K562 (cell line): ENCODE results near the gene CCDC85C. TPM values are rescaled to one million over a fixed set of nuclear protein-coding genes. Genes with fewer than 3 reads are reported as not detected.

Source experiments
- ATAC-seq: fragments of 200-7000 bp; cut with Tn5 transposase; 3 replicates; pipeline ENCODE4 v1.9.1; 2020; ENCODE audit warnings: moderate library complexity
- BruUV-seq: library from RNA; stranded (reverse); fragments of 400-500 nt; replicated peaks from 2 replicates; lab custom pipeline; 2021; lab: Mats Ljungman, UMichigan
- CTCF ChIA-PET: fragments of 300-600 bp; formaldehyde crosslinking; extraction: SDS; loops from one replicate; lab custom pipeline; 2021; ENCODE audit warnings: low intra/inter-chr PET ratio; lab: Yijun Ruan, JAX
- POLR2A ChIA-PET: fragments of 300-600, 350-650 bp; sonication (Branson Sonifier 250); formaldehyde crosslinking; extraction: SDS; loops from one replicate; lab custom pipeline; 2021; ENCODE audit warnings: antibody characterized with exemption, inconsistent platforms; lab: Yijun Ruan, JAX
- DNase-seq, 4 experiments: peaks; one replicate each; pipeline versions ENCODE4 v3.0.0 to v3.0.0-alpha.2; 2011 to 2018; ENCODE audit warnings: low spot score in 3 of 4, mixed read lengths in 3 of 4; ENCODE audit errors: extremely low read depth in 1 of 4
- FAIRE-seq: peaks from 2 replicates; lab custom pipeline; 2011; peaks lifted over from hg19 to GRCh38; lab: Jason Lieb, UNC
- H2AFZ ChIP-seq: 2 replicates; pipeline ENCODE4 v1.6.0; 2011; ENCODE audit warnings: low read depth, low read length, control low read depth, inconsistent platforms
- H3K27ac ChIP-seq: fragments of 200-600 bp; 3 replicates; pipeline ENCODE4 v1.8.0; 2011; ENCODE audit warnings: low read depth, mild to moderate bottlenecking, control low read depth, inconsistent platforms, low read length, moderate library complexity, mixed read lengths; ENCODE audit errors: extremely low read depth
- H3K27me3 ChIP-seq, 2 experiments: fragments of 300-600 bp in 1 of 2; 2 replicates in 1 of 2; 3 replicates in 1 of 2; pipeline versions ENCODE4 v1.6.0 to v1.8.0; 2011; ENCODE audit warnings: inconsistent platforms in 2 of 2, low read length in 2 of 2, mild to moderate bottlenecking in 1 of 2, mixed read lengths in 1 of 2, moderate library complexity in 1 of 2; ENCODE audit not compliant: control insufficient read depth in 2 of 2, insufficient read depth in 2 of 2
- H3K36me3 ChIP-seq: fragments of 300-600 bp; 3 replicates; pipeline ENCODE4 v1.8.0; 2011; ENCODE audit warnings: mild to moderate bottlenecking, low read length, inconsistent platforms; ENCODE audit not compliant: control insufficient read depth, insufficient read depth
- H3K4me1 ChIP-seq, 2 experiments: fragments of 200-600 bp in 1 of 2; replicated peaks in 1 of 2; 2 replicates in 1 of 2; 3 replicates in 1 of 2; pipeline versions ENCODE4 v1.5.1 to v1.8.0; 2011; ENCODE audit warnings: inconsistent platforms in 2 of 2, low read length in 2 of 2, mild to moderate bottlenecking in 1 of 2, mixed read lengths in 1 of 2, moderate library complexity in 1 of 2; ENCODE audit not compliant: control insufficient read depth in 2 of 2, insufficient read depth in 2 of 2
- H3K4me2 ChIP-seq: 2 replicates; pipeline ENCODE4 v1.6.1; 2011; ENCODE audit warnings: low read length, control low read depth, inconsistent platforms, mixed read lengths; ENCODE audit not compliant: insufficient read depth
- H3K4me3 ChIP-seq: fragments of 200-600 bp; sonication (generic), shearing (Covaris generic); 2 replicates; pipeline ENCODE4 v1.5.1; 2016; ENCODE audit warnings: control low read depth, inconsistent platforms
- H3K79me2 ChIP-seq: fragments of 200-600 bp; 3 replicates; pipeline ENCODE4 v1.8.0; 2011; ENCODE audit warnings: low read length, inconsistent platforms; ENCODE audit not compliant: control insufficient read depth, insufficient read depth
- H3K9ac ChIP-seq, 2 experiments: 2 replicates each; pipeline versions ENCODE4 v1.6.0 to v1.6.1; 2011; ENCODE audit warnings: low read depth in 2 of 2, low read length in 2 of 2, control low read depth in 1 of 2, inconsistent platforms in 1 of 2, mild to moderate bottlenecking in 1 of 2, mixed read lengths in 1 of 2; ENCODE audit not compliant: insufficient read depth in 1 of 2
- H3K9me1 ChIP-seq: one replicate; pipeline ENCODE4 v1.6.0; 2011; ENCODE audit warnings: inconsistent platforms, mild to moderate bottlenecking, low read length, moderate library complexity; ENCODE audit not compliant: control insufficient read depth, insufficient read depth
- H3K9me3 ChIP-seq: replicated peaks from 2 replicates; pipeline ENCODE4 v1.5.1; 2011; ENCODE audit warnings: low read depth, low read length, inconsistent platforms; ENCODE audit not compliant: control insufficient read depth, insufficient read depth
- H4K20me1 ChIP-seq: replicated peaks from 2 replicates; pipeline ENCODE4 v1.6.1; 2011; ENCODE audit warnings: low read length, inconsistent platforms, mixed read lengths; ENCODE audit not compliant: control insufficient read depth, insufficient read depth
- ARID1B ChIP-seq: fragments of 450-650 bp; IDR thresholded peaks from 2 replicates; pipeline ENCODE4 v1.6.1; 2016; ENCODE audit warnings: antibody characterized with exemption, mild to moderate bottlenecking, inconsistent platforms
- ATF3 ChIP-seq, 2 experiments: fragments of 450-650 bp in 1 of 2; sonication (generic) in 1 of 2; formaldehyde crosslinking in 1 of 2; IDR thresholded peaks in 1 of 2; conservative IDR thresholded peaks in 1 of 2; 2 replicates each; pipeline versions ENCODE4 v1.6.1 to v1.8.1; 2016 to 2023; ENCODE audit warnings: mild to moderate bottlenecking in 2 of 2, moderate library complexity in 2 of 2, inconsistent platforms in 1 of 2, missing genetic modification reagents in 1 of 2
- BCL6 ChIP-seq: fragments of 250-450 bp; sonication (Bioruptor Pico); IDR thresholded peaks from 2 replicates; pipeline ENCODE4 v1.4.0; 2020
- CBFA2T2 ChIP-seq: fragments of 450-650 bp; conservative IDR thresholded peaks from 2 replicates; pipeline ENCODE4 v1.6.1; 2017; ENCODE audit warnings: mild to moderate bottlenecking
- CBFA2T3 ChIP-seq: fragments of 450-650 bp; IDR thresholded peaks from 2 replicates; pipeline ENCODE4 v1.6.1; 2017
- DACH1 ChIP-seq: fragments of 450-650 bp; IDR thresholded peaks from 2 replicates; pipeline ENCODE4 v1.6.1; 2018; ENCODE audit not compliant: partially characterized antibody
- ELF4 ChIP-seq: fragments of 450-650 bp; formaldehyde crosslinking; IDR thresholded peaks from 2 replicates; pipeline ENCODE4 v1.4.0; 2022; ENCODE audit warnings: missing genetic modification characterization
- PYGO2 ChIP-seq: fragments of 450-650 bp; IDR thresholded peaks from 2 replicates; pipeline ENCODE4 v1.6.1; 2016; ENCODE audit warnings: mild to moderate bottlenecking, missing genetic modification characterization, moderate library complexity, missing compliant biosample characterization
- RBM25 ChIP-seq: fragments of 200-400 bp; formaldehyde crosslinking; IDR thresholded peaks from 2 replicates; pipeline ENCODE4 v1.6.1; 2018; ENCODE audit warnings: low read length, low read depth, moderate library complexity; ENCODE audit not compliant: severe bottlenecking
- RFX7 ChIP-seq: fragments of 250-450 bp; sonication (Bioruptor Pico); IDR thresholded peaks from 2 replicates; pipeline ENCODE4 v1.5.1; 2021; ENCODE audit warnings: mild to moderate bottlenecking
- SRF ChIP-seq, 2 experiments: fragments of 250-450, 450-650 bp in 1 of 2; sonication (Bioruptor Pico) in 1 of 2; sonication (generic) in 1 of 2; formaldehyde crosslinking; IDR thresholded peaks; 2 replicates each; pipeline versions ENCODE4 v1.5.0 to v1.5.1; 2020 to 2022; ENCODE audit warnings: mild to moderate bottlenecking in 1 of 2, missing genetic modification reagents in 1 of 2
- TAL1 ChIP-seq: fragments of 450-650 bp; IDR thresholded peaks from 2 replicates; pipeline ENCODE4 v1.6.1; 2016; ENCODE audit warnings: mild to moderate bottlenecking
- TCF3 ChIP-seq: sonication (generic); formaldehyde crosslinking; IDR thresholded peaks from 2 replicates; pipeline ENCODE4 v1.4.0; 2020; ENCODE audit warnings: mild to moderate bottlenecking, missing genetic modification reagents
- TEAD4 ChIP-seq, 2 experiments: sonication (generic) in 1 of 2; formaldehyde crosslinking in 1 of 2; IDR thresholded peaks; 2 replicates each; pipeline versions ENCODE4 v1.6.1 to v1.8.0; 2012 to 2022; ENCODE audit warnings: borderline replicate concordance in 1 of 2, inconsistent platforms in 1 of 2, low read length in 1 of 2, mild to moderate bottlenecking in 1 of 2, missing genetic modification reagents in 1 of 2
- ZNF175 ChIP-seq: fragments of 200-800 bp; sonication (Bioruptor generic); IDR thresholded peaks from 2 replicates; pipeline ENCODE4 v1.6.1; 2016; ENCODE audit warnings: low read depth, mild to moderate bottlenecking, missing genetic modification characterization, missing compliant biosample characterization
- ZNF239 ChIP-seq: fragments of 250-450 bp; sonication (Bioruptor Pico); IDR thresholded peaks from 2 replicates; pipeline ENCODE4 v1.4.0; 2020; ENCODE audit warnings: mild to moderate bottlenecking
- ZNF830 ChIP-seq: fragments of 250-450 bp; sonication (Bioruptor Pico); IDR thresholded peaks from 2 replicates; pipeline ENCODE4 v1.5.0; 2021; ENCODE audit warnings: mild to moderate bottlenecking
- WGBS: fragments of 100-300 bp; shearing (Covaris generic); methylation state at CpG from one replicate; pipeline ENCODE4 v1.1.6; 2016; ENCODE audit warnings: low coverage, mixed read lengths; ENCODE audit not compliant: insufficient coverage; ENCODE audit errors: missing lambda C conversion rate; 5-methylcytosine and 5-hydroxymethylcytosine counted together
- in situ Hi-C: fragments of 300-500 bp; cut with MboI; formaldehyde crosslinking; loops from 4 replicates; pipeline ENCODE4 v1.15.0; 2018; ENCODE audit warnings: inconsistent platforms, mixed read lengths
- intact Hi-C: fragments of 100-400 bp; cut with micrococcal nuclease; formaldehyde crosslinking; loops from 2 replicates; pipeline ENCODE4 v1.14.2; 2022
- polyA plus RNA-seq, 8 experiments: library from polyadenylated mRNA; depleted of rRNA in 4 of 8; stranded (reverse) in 5 of 8; unstranded in 3 of 8; fragments of >200 nt; fragmentation: Nextera tagmentation in 2 of 8; fragmentation: Illumina TruSeq in 1 of 8; extraction: Ambion mirVana in 2 of 8; extraction: Trizol in 1 of 8; gene quantifications; 2 replicates each; pipeline versions ENCODE4 v1.2.1 to v1.2.3, GENCODE V29; 2011 to 2014; ENCODE audit warnings: inconsistent platforms in 1 of 8, missing spikeins in 1 of 8
- total RNA-seq, 7 experiments: library from RNA; depleted of rRNA in 6 of 7; stranded (reverse); fragments of >200 nt in 6 of 7; fragmentation: Illumina TruSeq in 2 of 7; extraction: Trizol in 2 of 7; gene quantifications; 2 replicates each; pipeline versions ENCODE4 v1.2.1 to v1.2.3, GENCODE V29; 2011 to 2021; ENCODE audit warnings: low replicate concordance in 1 of 7
- TF ChIP-seq, protein P1 (sequence below): fragments of 250-450 bp; sonication (Bioruptor Pico); IDR thresholded peaks from 2 replicates; pipeline ENCODE4 v1.4.0; 2020; ENCODE audit warnings: borderline replicate concordance
- TF ChIP-seq, protein P2 (sequence below): sonication (generic); formaldehyde crosslinking; IDR thresholded peaks from 2 replicates; pipeline ENCODE4 v1.8.0; 2022; ENCODE audit warnings: missing genetic modification reagents, mild to moderate bottlenecking, moderate library complexity, borderline replicate concordance

The CCDC85C gene
- total and polyA plus RNA-seq, 9 of the 15 experiments (the other 6 are each of a cell fraction or from before 2014, with no cell fraction given) = 0.18 to 22.0 (median 6.3) TPM

DNA sequence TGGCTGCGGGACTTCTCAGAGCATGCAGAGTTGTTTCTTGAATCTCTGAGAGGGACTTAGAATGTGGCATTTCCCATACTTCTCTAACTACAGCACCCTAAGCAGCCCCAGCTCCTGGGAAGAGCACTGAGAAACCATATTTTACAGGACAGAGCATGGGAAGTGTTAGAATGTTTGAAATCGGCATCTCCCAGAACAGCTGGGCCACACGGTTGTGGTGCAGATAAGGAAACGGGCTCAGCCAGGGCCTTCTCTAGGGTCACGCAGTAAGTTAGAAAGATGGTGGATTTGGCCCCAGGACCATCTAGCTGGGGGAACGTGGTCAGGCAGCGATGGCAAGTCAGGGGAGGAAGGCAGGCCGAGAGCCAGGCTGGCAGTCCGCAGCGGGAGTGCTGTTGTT, 30.4 kb upstream of the CCDC85C start:
- DNase-seq (peak in 2 of 4 experiments; percentile 42 to 44), ATAC-seq (peak; percentile 67), FAIRE-seq (peak; percentile 64)
- no peak overlapping the region for H3K27ac ChIP-seq
- H3K9me1 ChIP-seq = no peaks in the 10 kb centered on the region
- no peaks in the 10 kb centered on the region for H4K20me1 ChIP-seq
- no peak overlapping the region for H3K9ac ChIP-seq
- CTCF ChIA-PET = no interaction called here
- POLR2A ChIA-PET = no interaction called here
- H3K4me1 ChIP-seq = peaks cover 3 to 4% of the 10 kb centered on the region in 2 experiments; a peak in 3 of 5 replicates
- BruUV-seq = no TSS peak
- H3K36me3 ChIP-seq = no peaks in the 10 kb centered on the region
- peaks cover 0 to 9% of the 10 kb centered on the region in 2 experiments; a peak in 2 of 5 replicates for H3K27me3 ChIP-seq
- WGBS = 9% methylated on average over 6 of the region's 10 CpGs
- no peaks in the 10 kb centered on the region for H3K79me2 ChIP-seq
- no peaks in the 10 kb centered on the region for H3K9me3 ChIP-seq
- in situ Hi-C loops = no loop called here
- H2AFZ ChIP-seq = peak overlapping the region; percentile 17; the same call in 1 of the 2 replicates
- intact Hi-C loops = no loop called here
- peak overlapping the region; percentile 20; the same call in 1 of the 2 replicates for H3K4me2 ChIP-seq
- no peak overlapping the region for H3K4me3 ChIP-seq
- TF ChIP-seq ELF4 (CRISPR knock-in tag) (no peak), TAL1 (peak; percentile 45; the same call in 1 of the 2 replicates), ZNF175 (no peak), DACH1 (peak; percentile 50), ATF3 (IDR thresholded peaks at IDR 0.05) (no peak), ATF3 (CRISPR knock-in tag; conservative IDR thresholded peaks at IDR 0.05) (no peak), SRF (CRISPR knock-in tag; IDR thresholded peaks at IDR 0.05) (no peak), CBFA2T3 (peak; percentile 57; the same call in 1 of the 2 replicates), TCF3 (CRISPR knock-in tag) (peak; percentile 62), RFX7 (no peak), PYGO2 (tag) (no peak), CBFA2T2 (peak; percentile 37; the same call in 1 of the 2 replicates), ZNF239 (CRISPR knock-in tag) (peak; percentile 81), TEAD4 (IDR thresholded peaks at IDR 0.05; ENCODE audit: low read length) (0 out of 2 replicates have a peak, but pooled peaks have one; percentile 12), TEAD4 (CRISPR knock-in tag; IDR thresholded peaks at IDR 0.05; ENCODE audit: borderline replicate concordance) (no peak), ARID1B (peak; percentile 59), ZNF830 (CRISPR knock-in tag) (no peak), RBM25 (peak; percentile 28), BCL6 (CRISPR knock-in tag) (no peak)
- TF ChIP-seq, protein P1, sequence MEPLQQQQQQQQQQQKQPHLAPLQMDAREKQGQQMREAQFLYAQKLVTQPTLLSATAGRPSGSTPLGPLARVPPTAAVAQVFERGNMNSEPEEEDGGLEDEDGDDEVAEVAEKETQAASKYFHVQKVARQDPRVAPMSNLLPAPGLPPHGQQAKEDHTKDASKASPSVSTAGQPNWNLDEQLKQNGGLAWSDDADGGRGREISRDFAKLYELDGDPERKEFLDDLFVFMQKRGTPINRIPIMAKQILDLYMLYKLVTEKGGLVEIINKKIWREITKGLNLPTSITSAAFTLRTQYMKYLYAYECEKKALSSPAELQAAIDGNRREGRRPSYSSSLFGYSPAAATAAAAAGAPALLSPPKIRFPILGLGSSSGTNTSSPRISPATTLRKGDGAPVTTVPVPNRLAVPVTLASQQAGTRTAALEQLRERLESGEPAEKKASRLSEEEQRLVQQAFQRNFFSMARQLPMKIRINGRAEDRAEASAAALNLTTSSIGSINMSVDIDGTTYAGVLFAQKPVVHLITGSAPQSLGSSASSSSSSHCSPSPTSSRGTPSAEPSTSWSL = no peak
- TF ChIP-seq, protein P2, sequence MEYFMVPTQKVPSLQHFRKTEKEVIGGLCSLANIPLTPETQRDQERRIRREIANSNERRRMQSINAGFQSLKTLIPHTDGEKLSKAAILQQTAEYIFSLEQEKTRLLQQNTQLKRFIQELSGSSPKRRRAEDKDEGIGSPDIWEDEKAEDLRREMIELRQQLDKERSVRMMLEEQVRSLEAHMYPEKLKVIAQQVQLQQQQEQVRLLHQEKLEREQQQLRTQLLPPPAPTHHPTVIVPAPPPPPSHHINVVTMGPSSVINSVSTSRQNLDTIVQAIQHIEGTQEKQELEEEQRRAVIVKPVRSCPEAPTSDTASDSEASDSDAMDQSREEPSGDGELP (CRISPR knock-in tag) = peak; percentile 77
